ENCODE results near the gene FSIP2. TPM values are rescaled to one million over a fixed set of nuclear protein-coding genes. Genes with fewer than 3 reads are reported as not detected.

Gene FSIP2
- total and polyA plus RNA-seq, 2 experiments from 2014 or later = 1.9 to 8.6 TPM

- H3K27ac ChIP-seq = no peak overlapping the region
- H3K36me3 ChIP-seq (replicated peaks; ENCODE audit: insufficient read depth, low read depth) = no peaks in the 10 kb centered on the region
- no peaks in the 10 kb centered on the region for H4K20me1 ChIP-seq (ENCODE audit: insufficient read depth, poor library complexity, severe bottlenecking)
- no peak overlapping the region for H2AFZ ChIP-seq
- no peaks in the 10 kb centered on the region for H3K27me3 ChIP-seq
- H3K4me1 ChIP-seq (ENCODE audit: insufficient read depth) = no peaks in the 10 kb centered on the region
- no peak for DNase-seq (ENCODE audit: low spot score)
- H3K9me3 ChIP-seq (ENCODE audit: low read depth) = no peaks in the 10 kb centered on the region
- TF ChIP-seq EZH2phosphoT487 (IDR thresholded peaks at IDR 0.05; ENCODE audit: low read depth, severe bottlenecking, unreplicated experiment) (no peak), EZH2 (IDR thresholded peaks at IDR 0.05; ENCODE audit: borderline replicate concordance) (no peak), CTCF (IDR thresholded peaks at IDR 0.05; ENCODE audit: poor library complexity) (no peak)
- no peak overlapping the region for H3K4me2 ChIP-seq
- H3K79me2 ChIP-seq = no peaks in the 10 kb centered on the region
- no peaks in the 10 kb centered on the region for H3K9me2 ChIP-seq (replicated peaks; ENCODE audit: insufficient read depth)
- WGBS (ENCODE audit: low lambda C conversion rate, missing lambda C conversion rate) = 85% methylated on average over 7 of the region's 7 CpGs
- H3K4me3 ChIP-seq = no peak overlapping the region
Observed at GRCh38 chr2:185875136-185875931, 136.7 kb downstream of the FSIP2 start.

- Histone ChIP-seq H4K20me1 (ENCODE audit: insufficient read depth, poor library complexity, severe bottlenecking) (no peaks in the 10 kb centered on the region), H3K9me3 (ENCODE audit: low read depth) (no peaks in the 10 kb centered on the region), H2AFZ (no peak overlapping the region), H3K36me3 (replicated peaks; ENCODE audit: insufficient read depth, low read depth) (no peaks in the 10 kb centered on the region), H3K9me2 (replicated peaks; ENCODE audit: insufficient read depth) (no peaks in the 10 kb centered on the region), H3K27ac (no peak overlapping the region), H3K4me1 (ENCODE audit: insufficient read depth) (no peaks in the 10 kb centered on the region), H3K4me3 (no peak overlapping the region), H3K27me3 (no peaks in the 10 kb centered on the region), H3K79me2 (no peaks in the 10 kb centered on the region), H3K4me2 (no peak overlapping the region)
- 98% methylated on average over 3 of the region's 3 CpGs for WGBS (ENCODE audit: low lambda C conversion rate, missing lambda C conversion rate)
- no peak for DNase-seq (ENCODE audit: low spot score)
- TF ChIP-seq EZH2phosphoT487 (IDR thresholded peaks at IDR 0.05; ENCODE audit: low read depth, severe bottlenecking, unreplicated experiment) (no peak), CTCF (IDR thresholded peaks at IDR 0.05; ENCODE audit: poor library complexity) (no peak), EZH2 (IDR thresholded peaks at IDR 0.05; ENCODE audit: borderline replicate concordance) (no peak)
Observed at GRCh38 chr2:185876234-185876633, 137.6 kb downstream of the FSIP2 start.

- Histone ChIP-seq H2AFZ (no peak overlapping the region), H3K9me2 (replicated peaks; ENCODE audit: insufficient read depth) (no peaks in the 10 kb centered on the region), H3K27me3 (no peaks in the 10 kb centered on the region), H4K20me1 (ENCODE audit: insufficient read depth, poor library complexity, severe bottlenecking) (no peaks in the 10 kb centered on the region), H3K4me2 (no peak overlapping the region), H3K27ac (no peak overlapping the region), H3K4me1 (ENCODE audit: insufficient read depth) (no peaks in the 10 kb centered on the region), H3K36me3 (replicated peaks; ENCODE audit: insufficient read depth, low read depth) (no peaks in the 10 kb centered on the region), H3K4me3 (no peak overlapping the region), H3K9me3 (ENCODE audit: low read depth) (no peaks in the 10 kb centered on the region), H3K79me2 (no peaks in the 10 kb centered on the region)
- no peak for DNase-seq (ENCODE audit: low spot score)
- TF ChIP-seq EZH2 (IDR thresholded peaks at IDR 0.05; ENCODE audit: borderline replicate concordance) = no peak
- TF ChIP-seq EZH2phosphoT487 (IDR thresholded peaks at IDR 0.05; ENCODE audit: low read depth, severe bottlenecking, unreplicated experiment) = no peak
- no peak for TF ChIP-seq CTCF (IDR thresholded peaks at IDR 0.05; ENCODE audit: poor library complexity)
- 77% methylated on average over 2 of the region's 2 CpGs for WGBS (ENCODE audit: low lambda C conversion rate, missing lambda C conversion rate)
Observed at GRCh38 chr2:185880396-185880795, 141.8 kb downstream of the FSIP2 start.
